DMS153 treated with DMSO at 0.1 percent for 48 hours (cell line): ENCODE measurements around the gene NDRG3.

Source experiments
- DNase-seq: peaks from one replicate; lab custom pipeline; 2025; ENCODE audit not compliant: unreplicated experiment; lab: John Stamatoyannopoulos, UW

The NDRG3 gene

DNA sequence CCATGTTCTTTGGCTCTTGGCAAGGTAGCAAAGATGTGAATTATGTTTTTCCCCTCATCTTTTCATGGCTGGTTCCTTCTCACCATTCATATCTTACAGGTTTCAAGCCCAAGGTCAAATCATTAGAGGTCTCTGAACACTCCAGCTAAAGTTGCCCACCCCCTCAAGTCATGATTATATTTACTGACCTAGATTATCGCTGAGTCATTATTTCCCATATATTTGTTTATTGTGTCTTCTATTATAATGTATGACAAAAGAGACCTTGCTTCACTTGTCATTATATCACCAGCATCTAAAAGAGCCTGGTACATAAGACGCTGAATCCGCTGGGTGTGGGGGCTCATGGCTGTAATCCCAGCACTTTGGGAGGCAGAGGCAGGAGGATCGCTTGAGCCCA is 15.2 kb upstream of the NDRG3 start:
- no peak for DNase-seq

GRCh38 chr20:36760647-36761046 is 14.8 kb upstream of the NDRG3 start:
- no peak for DNase-seq

- no peak for DNase-seq
These were observed 12.4 kb upstream of the NDRG3 start for GRCh38 chr20:36758276-36758675.

- no peak for DNase-seq
These were observed 10.6 kb upstream of the NDRG3 start for GRCh38 chr20:36756496-36756895.

- DNase-seq: peak; percentile 40
These were observed 8.8 kb upstream of the NDRG3 start for GRCh38 chr20:36754656-36755222.

GRCh38 chr20:36752582-36752981 is 6.7 kb upstream of the NDRG3 start:
- DNase-seq: no peak

DNA sequence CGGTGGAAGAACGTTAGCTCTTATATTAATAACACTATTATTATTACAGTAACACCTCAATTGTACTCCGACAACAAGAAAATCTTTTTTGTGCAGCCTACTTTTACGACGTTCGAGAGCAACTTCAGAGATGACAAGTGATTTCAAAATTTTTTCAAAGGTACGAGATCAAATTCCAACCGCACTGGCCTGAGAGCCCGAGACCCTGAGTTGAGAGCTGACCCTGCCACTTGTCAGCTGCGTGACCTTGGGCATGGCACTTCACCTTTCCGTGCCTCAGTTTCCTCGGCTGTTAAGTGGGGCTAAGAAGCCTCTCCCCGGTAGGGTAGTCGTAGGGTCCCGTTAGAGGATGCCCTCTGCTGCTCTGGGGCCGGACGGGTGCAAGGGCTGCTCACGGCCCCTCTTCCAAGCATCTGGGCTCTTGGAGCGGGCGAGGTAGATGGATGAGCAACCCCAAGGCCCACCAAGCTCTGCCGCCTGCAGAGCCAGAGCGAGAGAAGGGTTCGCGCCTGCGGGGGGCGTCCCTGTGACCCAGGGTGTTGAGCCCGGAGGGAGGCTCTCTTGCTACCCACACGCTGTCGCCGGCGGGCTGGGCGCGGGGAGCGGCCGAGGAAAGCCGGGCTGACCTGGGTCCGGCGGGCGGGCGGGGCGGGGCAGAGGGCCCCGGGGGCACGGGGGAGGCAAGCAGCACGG is 510 bp downstream of the NDRG3 start:
- DNase-seq: no peak

DNA sequence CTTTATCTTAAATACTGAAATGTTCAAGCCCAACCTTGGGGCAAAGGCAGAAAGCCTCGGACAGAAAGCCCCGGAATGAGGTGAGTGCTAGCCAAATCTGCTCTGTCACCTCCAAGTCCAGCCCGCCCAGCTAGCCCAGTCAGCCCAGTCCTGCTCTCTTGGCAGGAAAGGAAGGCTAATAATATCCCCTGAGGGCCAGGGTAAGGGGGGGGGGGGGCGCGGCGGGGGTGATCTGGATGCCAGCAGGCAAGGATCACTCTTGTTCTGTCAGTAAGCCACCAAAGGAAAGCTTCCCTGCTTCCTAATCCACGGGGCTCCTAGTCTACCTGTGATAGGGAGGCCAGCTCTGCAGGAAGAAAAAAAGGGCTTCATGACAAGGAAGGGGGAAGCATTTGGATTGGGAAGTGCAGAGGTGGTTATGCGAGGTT is 1.1 kb downstream of the NDRG3 start:
- DNase-seq: no peak

DNA sequence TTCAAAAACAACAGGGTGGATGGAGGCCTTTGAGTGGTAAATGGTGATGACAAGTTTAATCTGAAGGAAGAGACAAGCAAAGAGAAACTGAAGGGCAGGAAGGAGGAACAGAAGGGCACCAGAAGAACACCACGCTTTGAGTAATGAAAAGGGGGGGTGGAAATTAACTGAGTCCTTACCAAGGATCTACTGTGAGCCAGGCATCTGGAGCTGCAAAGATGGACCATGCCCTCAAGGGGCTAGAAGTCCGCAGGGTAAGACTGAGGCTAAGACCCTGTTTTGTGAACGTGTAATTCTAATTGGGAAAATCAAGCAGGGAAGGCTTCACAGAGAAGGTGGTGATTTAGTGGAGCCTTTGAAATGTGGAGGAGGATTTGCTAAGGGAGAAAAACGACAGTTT is 1.6 kb downstream of the NDRG3 start:
- no peak for DNase-seq

DNA sequence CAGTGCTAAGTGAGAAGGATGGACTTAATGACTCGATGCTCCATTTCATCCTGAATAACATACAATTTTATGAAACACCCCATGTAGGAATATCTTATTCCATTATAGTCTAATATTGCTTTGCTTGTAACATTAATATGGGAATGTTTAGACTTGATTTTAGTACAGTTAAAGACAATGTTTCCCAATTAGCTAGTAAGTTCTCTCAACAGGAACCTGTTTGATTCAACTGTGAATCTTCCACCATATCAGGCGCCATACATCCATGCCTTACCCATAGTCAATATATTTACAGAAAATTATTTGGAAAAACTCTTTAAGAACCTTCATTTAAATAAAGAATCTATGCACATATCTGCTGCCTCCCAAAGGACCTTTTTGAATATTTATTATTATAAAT is 3.3 kb downstream of the NDRG3 start:
- no peak for DNase-seq

GRCh38 chr20:36741072-36741471 is 4.8 kb downstream of the NDRG3 start:
- no peak for DNase-seq

- DNase-seq: no peak
These were observed 8.7 kb downstream of the NDRG3 start for GRCh38 chr20:36737183-36737499.

DNA sequence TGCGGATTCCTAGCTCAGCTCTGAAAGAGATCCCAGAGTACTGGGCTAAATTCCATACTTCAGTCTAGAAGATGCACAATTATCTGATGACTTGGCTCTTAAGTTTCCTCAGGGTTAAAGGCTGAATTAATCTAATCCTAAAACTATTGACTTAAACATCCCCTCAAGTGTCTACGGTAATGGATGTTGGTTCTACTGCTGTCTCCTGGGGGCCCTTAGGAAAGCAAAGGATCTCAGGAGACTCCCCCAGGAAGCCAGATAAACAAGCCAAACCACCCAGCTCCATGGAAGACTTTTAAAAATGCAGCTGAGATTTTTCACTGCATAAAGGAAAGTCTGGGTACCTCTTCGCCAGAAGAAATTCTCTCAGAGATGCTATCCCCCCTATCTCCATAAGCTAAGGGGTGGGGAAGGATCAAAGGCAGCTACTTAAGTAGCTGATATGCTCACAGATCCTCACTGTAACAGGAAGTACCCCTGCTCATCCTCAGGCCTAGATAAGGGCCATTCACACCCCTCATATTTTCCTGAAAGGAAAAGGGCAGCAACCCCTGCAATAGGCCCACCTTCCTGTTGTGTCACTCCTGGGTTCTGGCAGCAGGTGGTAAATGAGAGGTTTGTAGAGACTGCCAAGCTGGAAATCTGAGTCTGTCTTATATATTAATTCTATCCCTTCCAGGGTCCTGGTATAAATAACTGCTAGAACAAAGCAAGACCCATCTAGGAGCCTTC is 9.3 kb downstream of the NDRG3 start:
- DNase-seq: no peak

GRCh38 chr20:36732456-36732855 is 13.4 kb downstream of the NDRG3 start:
- no peak for DNase-seq

- no peak for DNase-seq
These were observed 16.9 kb downstream of the NDRG3 start for GRCh38 chr20:36728986-36729385.

- DNase-seq: no peak
These were observed 19.7 kb downstream of the NDRG3 start for GRCh38 chr20:36726168-36726567.

DNA sequence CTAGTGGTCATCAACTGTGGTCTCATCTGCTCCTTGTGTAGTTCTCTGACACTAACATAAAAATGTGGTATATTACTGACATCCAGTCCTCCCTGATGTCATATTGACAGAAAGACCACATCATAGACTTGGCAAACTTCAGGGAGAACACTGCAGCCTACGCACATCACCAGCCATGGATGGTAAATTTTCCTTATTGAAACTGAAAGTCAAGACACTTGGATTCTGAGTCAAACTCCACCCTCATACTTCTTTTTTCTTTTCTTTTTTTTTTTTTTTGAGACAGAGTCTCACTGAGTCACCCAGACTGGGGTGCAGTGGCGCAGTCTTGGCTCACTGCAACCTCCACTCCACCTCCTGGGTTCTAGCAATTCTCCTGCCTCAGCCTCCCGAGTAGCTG is 25.4 kb downstream of the NDRG3 start:
- DNase-seq: no peak

- DNase-seq: no peak
These were observed 28.2 kb downstream of the NDRG3 start for GRCh38 chr20:36717657-36718056.

DNA sequence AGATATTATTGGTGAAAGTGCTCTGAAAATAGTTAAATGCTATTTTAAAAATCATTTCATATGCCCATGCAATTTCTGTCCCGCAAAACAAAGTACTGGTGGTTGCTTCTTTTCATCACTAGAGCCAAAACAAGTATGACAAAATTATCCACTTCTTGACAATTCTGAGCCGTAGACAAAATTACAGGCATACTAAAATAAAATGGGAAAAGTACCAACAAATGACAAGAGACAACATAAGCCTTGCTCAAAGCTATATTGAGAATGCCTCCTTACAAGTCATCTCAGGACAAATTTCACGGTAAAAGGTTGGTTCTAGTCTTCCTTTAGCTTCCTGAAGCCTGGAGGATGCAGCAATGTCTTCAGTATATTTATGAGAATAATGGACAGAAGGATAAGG is 28.9 kb downstream of the NDRG3 start:
- no peak for DNase-seq

DNA sequence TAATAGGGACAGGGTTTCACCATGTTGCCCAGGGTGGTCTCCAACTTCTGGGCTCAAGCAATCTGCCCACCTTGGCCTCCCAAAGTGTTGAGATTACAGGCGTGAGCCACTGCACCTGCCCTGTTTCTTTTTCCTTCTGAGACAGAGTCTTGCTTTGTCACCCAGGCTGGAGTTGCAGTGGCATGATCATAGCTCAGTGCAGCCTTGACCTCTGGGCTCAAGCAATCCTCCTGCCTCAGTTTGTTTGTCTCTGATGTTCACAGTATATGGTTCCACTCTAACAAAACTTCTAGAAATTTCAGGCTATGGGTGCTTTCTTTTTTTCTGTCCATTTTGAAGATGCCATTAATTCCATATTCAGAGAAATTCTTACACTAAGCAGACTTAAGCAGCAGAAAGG is 33.1 kb downstream of the NDRG3 start:
- DNase-seq: no peak

- DNase-seq: no peak
These were observed 36.8 kb downstream of the NDRG3 start for GRCh38 chr20:36709126-36709525.

DNA sequence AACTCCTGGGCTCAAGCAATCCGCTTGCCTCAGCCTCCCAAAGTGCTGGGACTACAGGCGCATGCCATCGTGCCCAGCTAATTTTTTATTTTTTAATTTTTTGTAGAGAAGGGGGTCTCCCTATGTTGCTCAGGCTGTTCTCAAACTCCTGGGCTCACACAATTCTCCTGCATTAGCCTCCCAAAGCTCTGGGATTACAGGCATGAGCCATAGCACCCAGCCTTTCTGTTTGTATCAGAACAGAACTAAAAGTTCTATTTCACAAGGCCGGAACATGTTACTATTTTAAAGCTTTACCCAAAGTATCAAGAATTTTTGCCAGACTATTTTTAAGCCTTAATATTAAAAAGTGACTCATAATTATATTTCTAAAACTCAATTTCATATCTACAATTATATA is 42.4 kb downstream of the NDRG3 start:
- no peak for DNase-seq

GRCh38 chr20:36700438-36700837 is 45.5 kb downstream of the NDRG3 start:
- no peak for DNase-seq
